Endothelial cell of umbilical vein (primary cell): Measurements from ENCODE around the gene ANKRD13B. TPM values are rescaled to one million over a fixed set of nuclear protein-coding genes. Genes with fewer than 3 reads are reported as not detected.

Experiments
- BruUV-seq: library from RNA; stranded (reverse); fragments of 400-500 nt; replicated peaks from 2 replicates; lab custom pipeline; 2021; lab: Mats Ljungman, UMichigan
- CTCF ChIA-PET: fragments of 300-600, 350-600 bp; sonication (Branson Sonifier 250); formaldehyde crosslinking; loops from one replicate; lab custom pipeline; 2021; ENCODE audit warnings: antibody characterized with exemption, inconsistent platforms; lab: Charles Lee
- POLR2A ChIA-PET: fragments of 300-600, 350-600 bp; sonication (Branson Sonifier 250); formaldehyde crosslinking; loops from one replicate; lab custom pipeline; 2021; ENCODE audit warnings: antibody characterized with exemption, inconsistent platforms; lab: Charles Lee
- DNase-seq: peaks from one replicate; pipeline ENCODE4 v3.0.0-alpha.2; 2011; ENCODE audit warnings: low read depth, low spot score
- FAIRE-seq: peaks from 2 replicates; lab custom pipeline; 2011; peaks lifted over from hg19 to GRCh38; lab: Jason Lieb, UNC
- H2AFZ ChIP-seq: 2 replicates; pipeline ENCODE4 v1.6.0; 2012; ENCODE audit warnings: low read depth, low read length, control low read depth, inconsistent platforms
- H3K27ac ChIP-seq: 2 replicates; pipeline ENCODE4 v1.5.1; 2011; ENCODE audit warnings: low read depth, mild to moderate bottlenecking, control low read depth, low read length, moderate library complexity; ENCODE audit not compliant: insufficient read depth
- H3K27me3 ChIP-seq, 2 experiments: 2 replicates each; pipeline versions ENCODE4 v1.6.0 to v1.6.1; 2011; ENCODE audit warnings: low read length in 2 of 2, mixed read lengths in 1 of 2; ENCODE audit not compliant: control insufficient read depth in 2 of 2, insufficient read depth in 2 of 2
- H3K36me3 ChIP-seq, 2 experiments: 2 replicates in 1 of 2; 3 replicates in 1 of 2; pipeline ENCODE4 v1.5.1; 2011; ENCODE audit warnings: low read length in 2 of 2, mild to moderate bottlenecking in 1 of 2, moderate library complexity in 1 of 2; ENCODE audit not compliant: control insufficient read depth in 2 of 2, insufficient read depth in 2 of 2; ENCODE audit errors: extremely low read depth in 1 of 2
- H3K4me1 ChIP-seq: 3 replicates; pipeline ENCODE4 v1.5.1; 2011; ENCODE audit warnings: mild to moderate bottlenecking, low read length; ENCODE audit not compliant: control insufficient read depth, insufficient read depth; ENCODE audit errors: extremely low read depth
- H3K4me2 ChIP-seq: 2 replicates; pipeline ENCODE4 v1.6.1; 2011; ENCODE audit warnings: low read length, control low read depth, mixed read lengths; ENCODE audit not compliant: insufficient read depth
- H3K4me3 ChIP-seq, 3 experiments: fragments of 200-600 bp in 1 of 3; sonication (generic), shearing (Covaris generic) in 1 of 3; replicated peaks in 1 of 3; 2 replicates each; pipeline ENCODE4 v1.5.1; 2011 to 2016; ENCODE audit warnings: control low read depth in 3 of 3, low read length in 3 of 3, mild to moderate bottlenecking in 2 of 3, inconsistent platforms in 1 of 3, low read depth in 1 of 3, moderate library complexity in 1 of 3; ENCODE audit not compliant: insufficient read depth in 1 of 3
- H3K79me2 ChIP-seq: 2 replicates; pipeline ENCODE4 v1.6.0; 2012; ENCODE audit warnings: low read length, inconsistent platforms; ENCODE audit not compliant: control insufficient read depth, insufficient read depth
- H3K9ac ChIP-seq: replicated peaks from 2 replicates; pipeline ENCODE3; 2011; ENCODE audit warnings: low read length, control low read depth; ENCODE audit not compliant: insufficient read depth; ENCODE audit errors: extremely low read depth
- H3K9me1 ChIP-seq: replicated peaks from 3 replicates; pipeline ENCODE4 v1.6.0; 2011; ENCODE audit warnings: mild to moderate bottlenecking, low read length; ENCODE audit not compliant: control insufficient read depth, insufficient read depth; ENCODE audit errors: extremely low read depth
- H3K9me3 ChIP-seq: replicated peaks from 2 replicates; pipeline ENCODE4 v1.5.1; 2012; ENCODE audit warnings: low read length, inconsistent platforms; ENCODE audit not compliant: control insufficient read depth, insufficient read depth
- H4K20me1 ChIP-seq: replicated peaks from 2 replicates; pipeline ENCODE3; 2011; ENCODE audit warnings: mild to moderate bottlenecking, low read length; ENCODE audit not compliant: control insufficient read depth, insufficient read depth; ENCODE audit errors: extremely low read depth
- CTCF ChIP-seq, 2 donors: IDR thresholded peaks; 1 replicate in 1 of 2; 2 replicates in 1 of 2; pipeline ENCODE4 v1.5.1; 2011; ENCODE audit warnings: low read length in 2 of 2, mild to moderate bottlenecking in 2 of 2, moderate library complexity in 2 of 2, control low read depth in 1 of 2, inconsistent platforms in 1 of 2, low read depth in 1 of 2; ENCODE audit not compliant: insufficient read depth in 1 of 2; ENCODE audit errors: extremely low read depth in 1 of 2
- EZH2 ChIP-seq: IDR thresholded peaks from 2 replicates; pipeline ENCODE4 v1.6.1; 2012; ENCODE audit warnings: borderline replicate concordance, low read depth, mild to moderate bottlenecking, moderate library complexity, low read length, inconsistent platforms; ENCODE audit not compliant: severe bottlenecking
- FOS ChIP-seq: IDR thresholded peaks from 2 replicates; pipeline ENCODE4 v1.6.1; 2011; ENCODE audit warnings: mild to moderate bottlenecking, low read length, moderate library complexity, borderline replicate concordance; ENCODE audit not compliant: insufficient read depth
- GATA2 ChIP-seq: IDR thresholded peaks from 2 replicates; pipeline ENCODE4 v1.7.0; 2011; ENCODE audit warnings: low read depth, mild to moderate bottlenecking, moderate library complexity, mixed read lengths, low read length; ENCODE audit not compliant: insufficient read length, insufficient read depth
- JUN ChIP-seq: IDR thresholded peaks from 2 replicates; pipeline ENCODE4 v1.6.1; 2011; ENCODE audit warnings: borderline replicate concordance, low read depth; ENCODE audit not compliant: insufficient read length, insufficient read depth
- MAX ChIP-seq: IDR thresholded peaks from 2 replicates; pipeline ENCODE4 v1.6.1; 2011; ENCODE audit not compliant: insufficient read depth, insufficient read length
- MYC ChIP-seq: IDR thresholded peaks from one replicate; pipeline ENCODE4 v1.6.1; 2011; ENCODE audit warnings: mild to moderate bottlenecking, low read depth, low read length
- POLR2A ChIP-seq: IDR thresholded peaks from 2 replicates; pipeline ENCODE4 v1.6.1; 2012; ENCODE audit warnings: low read depth, mild to moderate bottlenecking, control low read depth, low read length
- POLR2AphosphoS5 ChIP-seq: IDR thresholded peaks from 2 replicates; pipeline ENCODE4 v1.6.1; 2012; ENCODE audit warnings: low read depth, mild to moderate bottlenecking, control low read depth, low read length, moderate library complexity; ENCODE audit not compliant: insufficient read depth
- dilution Hi-C: fragments of 300-500 bp; cut with MboI; formaldehyde crosslinking; loops from one replicate; pipeline ENCODE4 v1.15.0; 2019; ENCODE audit warnings: low sequenced_read_pairs; ENCODE audit not compliant: extremely low pct_ligation_motif_present
- intact Hi-C: fragments of 100-400 bp; cut with micrococcal nuclease; formaldehyde crosslinking; loops from one replicate; pipeline ENCODE4 v1.10.0; 2022
- polyA plus RNA-seq, 4 experiments: library from polyadenylated mRNA; depleted of rRNA in 3 of 4; stranded (reverse) in 3 of 4; unstranded in 1 of 4; fragments of >200 nt; gene quantifications; 2 replicates each; pipeline versions ENCODE4 v1.2.1 to v1.2.3, GENCODE V29; 2011 to 2012; ENCODE audit warnings: missing spikeins in 1 of 4
- total RNA-seq: library from RNA; stranded (reverse); gene quantifications from 2 replicates; pipeline ENCODE4 v1.2.3, GENCODE V29; 2021

Gene ANKRD13B
- total and polyA plus RNA-seq, 2 donors (not counting 3 experiments of a cell fraction or from before 2014, with no cell fraction given) = 21.1 to 23.2 TPM

GRCh38 chr17:29594519-29595090 lies 1.7 kb downstream of the ANKRD13B start:
- TF ChIP-seq CTCF (IDR thresholded peaks at IDR 0.05; ENCODE audit: extremely low read depth in 1 of 2, insufficient read depth in 1 of 2, low read depth in 1 of 2, low read length in 2 of 2) (no peak), POLR2AphosphoS5 (no peak), JUN (no peak), GATA2 (no peak), POLR2A (no peak), MYC (no peak), MAX (no peak), EZH2 (no peak), FOS (no peak)
- dilution Hi-C loops = no loop called here
- BruUV-seq = no TSS peak
- ChIA-PET POLR2A (no interaction called here), CTCF (interaction anchor here (1.1 to 9.2 kb wide), 7 partner anchors 9 to 224 kb away, joined by 3 to 152 read pairs (median 50); no protein-coding TSS in a partner anchor)
- Histone ChIP-seq H3K27ac (peak overlapping the region; percentile 1), H3K79me2 (peaks cover 10% of the 10 kb centered on the region), H3K9me1 (no peaks in the 10 kb centered on the region), H3K4me2 (peak overlapping the region; percentile 57), H4K20me1 (no peaks in the 10 kb centered on the region), H3K9ac (no peak overlapping the region), H3K4me1 (peaks cover 42% of the 10 kb centered on the region), H2AFZ (no peak overlapping the region), H3K36me3 (no peaks in the 10 kb centered on the region), H3K4me3 (no peak overlapping the region), H3K27me3 (no peaks in the 10 kb centered on the region), H3K9me3 (no peaks in the 10 kb centered on the region)
- intact Hi-C loops = loop anchor here (5.0 kb wide), 1 partner anchor 302 kb away; the partner anchor contains the start of gene NUFIP2
- no peak for FAIRE-seq
- no peak for DNase-seq
